GM21717 (cell line): ENCODE results near the gene TTC3.
"Not testable (repeated sequence)": the region's sequence is repeated elsewhere in the genome, so short reads cannot be mapped to it uniquely, and the experiment has no call there.

Source experiments
- ATAC-seq: cut with Tn5 transposase; IDR thresholded peaks from one replicate; pipeline ENCODE4 v1.9.1; 2021; ENCODE audit warnings: mild to moderate bottlenecking, moderate library complexity; ENCODE audit not compliant: unreplicated experiment

The TTC3 gene

DNA sequence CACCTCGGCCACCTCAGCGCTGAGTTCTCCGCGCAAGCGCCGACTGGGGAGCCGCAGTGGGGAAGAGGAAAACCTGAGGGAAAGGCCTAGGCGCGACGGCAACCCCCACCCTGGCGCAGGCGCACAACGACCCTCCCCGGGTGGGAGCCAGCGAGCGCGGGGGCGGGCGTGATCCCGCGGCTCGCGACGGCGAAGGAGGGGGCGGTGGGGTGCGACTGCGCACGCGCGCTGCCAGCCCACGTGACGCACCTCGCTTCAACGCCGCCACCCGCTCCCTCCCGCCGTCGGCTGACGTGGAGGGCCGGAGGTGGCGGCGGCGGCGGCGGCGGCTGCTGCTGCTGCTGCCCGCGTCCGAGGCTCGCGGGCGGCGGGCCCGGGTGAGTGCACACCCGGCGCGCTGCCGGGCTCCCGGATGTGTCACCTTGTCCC lies at the start of gene TTC3, which contains the start of gene PIGP:
TTC3 (plus strand) TSS at position 267 of the 429 bp plus-strand sequence. CDS start 14,004 bp downstream, outside the sequence.
PIGP (minus strand) TSS at position 84 of the 429 bp plus-strand sequence. CDS start 556 bp downstream, outside the sequence.
- peak; percentile 58 for ATAC-seq

DNA sequence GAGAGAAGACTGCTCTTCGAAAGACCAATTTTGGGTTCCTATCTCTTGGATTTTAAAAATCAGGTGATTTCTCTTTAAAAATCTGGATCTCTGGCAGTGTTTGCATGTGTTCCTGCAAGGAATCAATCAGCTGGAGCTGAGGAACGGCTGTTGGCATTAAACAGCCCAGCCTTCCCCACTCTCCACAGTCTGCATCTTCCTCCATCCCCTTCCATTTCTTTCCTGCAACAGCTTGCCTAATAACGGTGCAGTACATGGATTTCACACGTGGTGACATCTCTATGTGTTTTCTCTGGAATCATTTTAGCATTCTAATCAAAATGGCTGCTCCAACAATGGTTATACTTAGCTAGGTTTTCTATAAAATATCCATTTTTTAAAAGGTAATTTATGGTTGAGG lies 46.6 kb upstream of the TTC3 start:
- ATAC-seq, result no peak

DNA sequence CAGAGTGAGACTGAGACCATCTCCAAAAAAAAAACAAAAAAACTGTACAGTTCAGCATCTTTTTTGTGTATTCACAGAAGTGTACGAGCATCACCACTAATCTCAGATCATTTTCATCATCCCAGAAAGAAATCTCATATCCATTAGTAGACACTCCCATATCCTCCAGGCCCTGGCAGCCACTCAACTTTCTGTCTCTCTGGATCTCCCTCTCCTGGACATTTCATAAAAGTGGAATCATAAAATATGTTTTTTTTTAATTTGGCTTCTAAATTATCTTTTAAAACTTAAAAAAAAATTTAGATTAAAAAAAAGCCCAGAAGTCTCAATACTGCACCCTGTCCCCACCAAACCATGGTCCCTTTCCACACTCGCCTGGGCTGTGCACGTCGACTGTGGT lies 44.5 kb upstream of the TTC3 start:
- no peak for ATAC-seq

GRCh38 chr21:37030864-37031263 lies 42.2 kb upstream of the TTC3 start:
- no peak for ATAC-seq

GRCh38 chr21:37032293-37032692 lies 40.8 kb upstream of the TTC3 start:
- no peak for ATAC-seq

DNA sequence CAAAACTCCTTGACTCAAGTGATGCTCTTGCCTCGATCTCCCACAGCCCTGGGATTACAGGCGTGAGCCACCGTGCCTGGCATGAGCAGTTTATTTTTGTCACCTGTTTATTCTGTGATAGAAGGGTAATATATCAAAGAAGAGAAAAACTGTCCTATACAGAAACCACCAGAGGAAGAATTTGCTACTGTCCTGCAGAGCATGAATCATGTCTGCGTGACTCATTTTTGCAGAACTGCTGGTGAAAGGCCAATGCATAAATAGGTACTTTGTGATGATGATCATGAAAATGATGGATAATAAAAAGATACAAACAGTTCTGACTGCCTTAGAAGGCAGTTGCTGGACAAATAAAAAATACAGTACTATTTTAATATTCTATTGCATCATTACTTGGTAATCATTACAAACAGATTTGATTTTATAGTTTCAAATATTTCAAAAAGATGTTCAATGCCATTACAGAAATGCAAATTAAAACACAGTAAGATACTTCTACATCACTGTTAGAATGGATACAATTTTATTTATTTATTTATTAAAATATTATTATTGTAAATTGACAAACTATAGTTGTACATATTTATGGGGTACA lies 40.1 kb upstream of the TTC3 start:
- ATAC-seq, result no peak

DNA sequence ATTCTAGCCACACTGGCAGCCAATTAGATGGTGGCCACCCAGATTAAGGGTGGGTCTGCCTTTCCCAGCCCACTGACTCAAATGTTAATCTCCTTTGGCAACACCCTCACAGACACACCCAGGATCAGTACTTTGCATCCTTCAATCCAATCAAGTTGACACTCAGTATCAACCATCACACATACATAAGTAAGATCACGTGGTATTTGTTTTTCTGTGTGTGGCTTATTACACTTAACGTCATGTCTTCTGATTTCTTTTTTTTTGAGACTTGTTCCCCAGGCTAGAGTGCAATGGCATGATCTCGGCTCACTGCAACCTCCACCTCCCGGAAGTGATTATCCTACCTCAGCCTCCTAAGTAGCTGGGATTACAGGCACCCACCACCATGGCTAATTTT lies 38.7 kb upstream of the TTC3 start:
- ATAC-seq, result not testable (repeated sequence)

- ATAC-seq, result no peak
Measured at GRCh38 chr21:37036177-37036576, 36.9 kb upstream of the TTC3 start.

DNA sequence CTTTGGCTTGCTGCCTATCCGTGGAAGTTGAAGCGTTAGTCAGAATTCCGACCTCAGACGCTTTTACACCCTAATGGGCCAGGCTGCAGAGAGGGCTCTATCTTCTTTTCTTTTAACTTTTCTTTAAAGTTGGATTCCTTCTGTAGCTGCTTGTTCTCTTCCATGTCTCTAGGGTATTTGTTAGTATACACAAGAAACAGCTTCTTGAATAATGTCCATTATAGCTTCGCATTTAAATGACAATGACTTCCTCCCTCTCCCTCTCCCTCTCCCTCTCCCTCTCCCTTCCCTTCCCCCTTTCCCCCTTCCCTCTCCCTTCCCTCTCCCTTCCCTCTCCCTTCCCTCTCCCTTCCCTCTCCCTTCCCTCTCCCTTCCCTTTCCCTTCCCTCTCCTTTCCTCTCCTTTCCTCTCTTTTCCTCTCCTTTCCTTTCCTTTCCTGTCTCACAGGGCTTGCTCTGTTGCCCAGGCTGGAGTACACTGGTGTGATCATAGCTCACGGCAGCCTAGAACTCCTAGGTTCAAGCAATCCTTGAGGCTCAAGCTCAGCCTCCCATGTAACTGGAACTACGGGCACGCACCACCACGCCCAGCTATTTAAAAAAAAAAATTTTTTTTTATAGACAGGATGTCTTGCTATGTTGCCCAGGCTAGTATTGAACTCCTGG lies 33.5 kb upstream of the TTC3 start:
- ATAC-seq, result no peak

GRCh38 chr21:37040212-37040611 lies 32.8 kb upstream of the TTC3 start:
- ATAC-seq, result no peak

- no peak for ATAC-seq
Measured at GRCh38 chr21:37041706-37042271, 31.3 kb upstream of the TTC3 start.

- no peak for ATAC-seq
Measured at GRCh38 chr21:37043818-37044217, 29.2 kb upstream of the TTC3 start.

DNA sequence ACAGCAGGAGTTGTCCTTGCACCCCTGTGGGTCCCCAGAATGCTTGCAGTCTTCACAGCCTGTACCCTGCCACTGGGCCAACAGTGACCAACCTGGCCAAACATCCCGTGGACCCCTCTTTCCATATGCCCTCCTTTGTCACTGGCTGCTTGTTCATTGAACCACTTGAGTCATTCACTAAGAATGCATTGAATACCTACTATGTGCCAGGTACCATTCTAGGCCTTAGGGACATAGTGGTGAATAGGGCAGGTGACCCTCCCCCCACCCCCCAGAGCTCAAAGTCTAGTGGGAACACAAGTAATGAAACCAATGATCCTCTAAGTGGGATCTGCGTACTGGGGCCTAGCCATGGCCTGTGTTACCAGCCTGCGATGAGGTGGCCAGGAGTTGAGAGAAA lies 28.4 kb upstream of the TTC3 start:
- no peak for ATAC-seq

GRCh38 chr21:37045149-37045548 lies 27.9 kb upstream of the TTC3 start:
- no peak for ATAC-seq

- no peak for ATAC-seq
Measured at GRCh38 chr21:37045556-37045955, 27.5 kb upstream of the TTC3 start.

DNA sequence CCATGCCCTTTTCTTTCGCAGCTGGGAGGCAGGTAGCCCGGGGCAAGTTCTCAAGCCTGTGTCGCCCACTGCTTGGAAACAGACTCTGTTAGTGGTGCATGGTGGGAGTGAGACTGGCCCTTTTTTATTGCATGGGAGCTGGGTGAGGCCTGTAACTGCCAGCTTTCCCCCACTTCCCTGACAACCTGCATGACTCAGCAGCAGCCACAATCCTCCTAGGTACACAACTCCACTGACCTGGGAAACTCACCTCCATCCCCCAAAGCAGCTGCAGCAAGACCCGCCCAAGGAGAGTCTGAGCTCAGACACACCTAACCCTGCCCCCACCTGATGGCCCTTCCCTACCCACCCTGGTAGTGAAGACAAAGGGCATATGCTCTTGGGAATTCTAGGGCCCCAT lies 26.0 kb upstream of the TTC3 start:
- no peak for ATAC-seq

GRCh38 chr21:37049741-37050140 lies 23.3 kb upstream of the TTC3 start:
- ATAC-seq, result not testable (repeated sequence)

- no peak for ATAC-seq
Measured at GRCh38 chr21:37055271-37055855, 17.7 kb upstream of the TTC3 start.

GRCh38 chr21:37057614-37058013 lies 15.4 kb upstream of the TTC3 start:
- ATAC-seq, result no peak

DNA sequence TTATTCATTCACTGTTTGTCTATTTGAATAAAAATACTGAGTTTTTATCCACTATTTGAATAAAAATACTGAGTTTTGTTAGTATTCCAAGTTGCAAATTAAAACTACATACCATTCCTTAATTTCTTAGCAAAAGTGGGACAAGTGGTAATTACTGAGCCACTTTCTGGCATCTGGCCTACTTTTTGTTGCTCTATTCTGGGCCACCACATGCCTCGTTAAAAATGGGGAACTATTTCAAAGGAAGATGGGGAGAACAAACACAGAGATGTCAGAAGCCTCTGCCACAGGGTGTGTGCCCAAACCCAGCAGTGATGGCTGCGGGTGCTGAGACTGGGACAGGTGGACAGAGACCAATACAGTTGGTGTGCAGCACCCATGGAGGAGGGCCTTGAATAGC lies 14.8 kb upstream of the TTC3 start:
- ATAC-seq, result no peak

- no peak for ATAC-seq
Measured at GRCh38 chr21:37059181-37059580, 13.9 kb upstream of the TTC3 start.

DNA sequence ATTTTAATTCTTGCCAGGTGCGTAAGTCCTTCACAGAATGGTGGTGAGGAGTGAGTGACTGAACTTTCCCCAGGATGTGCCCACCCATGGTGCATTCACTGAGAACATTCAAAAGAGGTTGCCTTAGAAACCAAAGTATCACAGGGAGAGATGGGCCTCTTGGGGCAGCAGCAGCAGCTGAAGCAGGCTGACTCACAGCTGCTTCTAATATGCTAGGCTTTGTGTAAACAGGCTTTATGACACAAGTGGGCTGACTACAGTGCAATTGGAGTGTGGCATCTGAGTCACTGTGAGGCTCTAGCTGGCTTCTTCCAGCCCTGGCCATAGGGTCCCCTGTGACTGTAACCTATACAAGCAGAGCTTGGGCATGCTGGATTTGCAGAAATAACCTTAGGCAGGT lies 12.8 kb upstream of the TTC3 start:
- ATAC-seq, result no peak
